Memory B cell (primary cell): ENCODE results near the gene SNX11.

ENCODE experiments used
- ATAC-seq: fragments of 150-1000 bp; cut with Tn5 transposase; 2 replicates; pipeline ENCODE4 v1.10.0; 2021; ENCODE audit warnings: low read depth, mild to moderate bottlenecking, moderate library complexity
- DNase-seq, 2 donors: peaks; one replicate each; pipeline ENCODE4 v3.0.0; 2022; ENCODE audit warnings: low spot score in 2 of 2
- H3K27ac Mint-ChIP-seq: one replicate; pipeline ENCODE4 v1.8.0; 2022; ENCODE audit warnings: mild to moderate bottlenecking, moderate library complexity, mixed read lengths
- H3K27me3 Mint-ChIP-seq: one replicate; pipeline ENCODE4 v1.8.0; 2022; ENCODE audit warnings: mixed read lengths
- H3K36me3 Mint-ChIP-seq: one replicate; pipeline ENCODE4 v1.8.0; 2022; ENCODE audit warnings: mild to moderate bottlenecking, mixed read lengths
- H3K4me1 Mint-ChIP-seq: one replicate; pipeline ENCODE4 v1.8.0; 2022; ENCODE audit warnings: mixed read lengths
- H3K4me3 Mint-ChIP-seq: one replicate; pipeline ENCODE4 v1.8.0; 2022; ENCODE audit warnings: mild to moderate bottlenecking, moderate library complexity, mixed read lengths
- H3K9me3 Mint-ChIP-seq: one replicate; pipeline ENCODE4 v1.8.0; 2022; ENCODE audit warnings: mixed read lengths

SNX11 gene

DNA sequence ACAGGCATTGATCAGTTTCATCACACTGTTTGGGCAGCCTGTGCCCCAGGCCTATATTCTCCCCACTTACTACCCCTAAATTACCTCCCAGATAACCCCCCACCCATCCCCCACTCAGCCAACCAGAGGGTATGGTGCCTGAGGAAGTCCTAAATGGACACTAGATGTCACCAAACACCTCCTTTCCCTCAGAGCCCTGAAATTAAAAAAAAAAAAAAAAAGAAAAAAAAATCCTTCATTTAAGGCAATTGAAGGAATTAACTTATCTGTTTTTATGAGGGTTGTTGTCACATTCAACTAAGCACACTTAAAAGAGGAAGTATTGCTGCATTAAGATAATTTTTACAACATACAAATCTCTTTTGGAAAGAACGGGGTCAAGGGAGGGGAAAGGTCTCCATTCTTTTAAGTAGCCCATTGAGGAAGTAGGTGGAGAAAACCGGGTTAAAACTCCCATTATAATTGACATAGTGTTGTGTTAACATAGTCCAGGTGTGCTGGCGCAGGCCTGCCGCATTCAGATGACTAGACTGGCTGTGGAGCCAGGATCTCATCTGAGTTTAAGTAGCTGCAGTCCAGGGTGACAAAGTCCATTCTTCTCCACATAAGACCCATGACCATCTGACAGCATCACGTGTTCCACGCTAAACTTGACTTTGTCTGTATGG, 46.3 kb downstream of the SNX11 start:
- no peak for DNase-seq
- Mint-ChIP-seq H3K27me3 (no peaks in the 10 kb centered on the region), H3K4me1 (peaks cover 3% of the 10 kb centered on the region), H3K27ac (no peak overlapping the region), H3K36me3 (no peaks in the 10 kb centered on the region), H3K4me3 (no peak overlapping the region), H3K9me3 (no peaks in the 10 kb centered on the region)
- ATAC-seq: peak; percentile 35

DNA sequence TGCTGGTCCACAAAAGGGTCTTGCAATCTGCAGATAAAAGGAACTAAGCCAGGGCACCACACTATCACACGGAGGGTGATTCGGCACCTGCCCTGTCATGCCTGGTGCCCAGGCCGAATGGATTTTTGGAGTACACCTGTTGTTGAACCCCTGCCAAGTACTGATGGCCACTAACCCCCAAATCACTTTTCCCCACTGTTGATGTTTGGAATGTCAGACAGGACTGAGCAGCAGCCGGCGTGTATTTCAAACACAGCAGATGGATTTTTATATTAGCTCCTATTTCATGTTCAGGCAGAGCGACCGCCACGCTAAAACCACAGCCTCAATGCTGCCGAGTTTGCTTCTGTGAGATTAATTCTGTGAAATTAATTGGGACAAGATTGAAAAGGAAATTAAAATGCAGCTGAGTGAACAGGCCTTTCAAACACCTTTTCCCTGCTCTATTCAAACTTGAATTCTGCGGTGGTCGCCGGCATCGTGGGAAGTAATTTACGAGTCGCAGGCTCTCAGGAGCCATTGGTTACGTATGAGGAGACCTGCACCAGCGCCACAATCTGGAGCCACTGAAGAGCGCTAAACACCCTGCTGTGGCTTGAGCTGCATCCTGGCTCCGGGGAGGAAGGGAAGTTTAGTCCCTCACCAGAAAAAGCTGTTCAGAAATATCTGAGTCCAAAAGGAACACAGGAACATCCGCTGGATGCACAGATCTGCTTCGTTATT, 48.5 kb downstream of the SNX11 start:
- no peak for ATAC-seq
- Mint-ChIP-seq H3K27ac (no peak overlapping the region), H3K27me3 (no peaks in the 10 kb centered on the region), H3K36me3 (no peaks in the 10 kb centered on the region), H3K9me3 (no peaks in the 10 kb centered on the region), H3K4me1 (peaks cover 3% of the 10 kb centered on the region), H3K4me3 (no peak overlapping the region)
- DNase-seq: no peak

DNA sequence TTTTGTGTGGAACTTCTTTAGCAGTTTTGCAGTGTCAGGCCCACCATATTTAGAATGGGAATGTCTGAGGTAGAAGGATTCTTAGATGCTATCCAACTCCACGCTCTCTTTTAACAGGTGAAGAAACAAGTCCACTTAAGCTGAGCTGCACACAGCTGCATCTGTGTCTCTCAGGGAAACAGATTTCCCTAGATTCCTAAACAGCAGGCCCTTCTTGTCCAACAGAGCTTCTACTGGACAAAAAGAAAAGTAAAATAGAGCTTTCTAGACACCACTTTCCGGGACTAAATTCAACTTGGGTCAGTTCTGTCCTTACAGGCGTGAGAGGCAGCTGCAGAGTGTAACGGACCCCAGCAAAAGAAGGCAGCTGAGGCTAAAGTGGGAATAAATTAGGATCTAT, 51.7 kb downstream of the SNX11 start:
- ATAC-seq: no peak
- Mint-ChIP-seq H3K4me3 (no peak overlapping the region), H3K9me3 (no peaks in the 10 kb centered on the region), H3K36me3 (no peaks in the 10 kb centered on the region), H3K4me1 (peaks cover 4% of the 10 kb centered on the region), H3K27me3 (no peaks in the 10 kb centered on the region), H3K27ac (no peak overlapping the region)
- no peak for DNase-seq

DNA sequence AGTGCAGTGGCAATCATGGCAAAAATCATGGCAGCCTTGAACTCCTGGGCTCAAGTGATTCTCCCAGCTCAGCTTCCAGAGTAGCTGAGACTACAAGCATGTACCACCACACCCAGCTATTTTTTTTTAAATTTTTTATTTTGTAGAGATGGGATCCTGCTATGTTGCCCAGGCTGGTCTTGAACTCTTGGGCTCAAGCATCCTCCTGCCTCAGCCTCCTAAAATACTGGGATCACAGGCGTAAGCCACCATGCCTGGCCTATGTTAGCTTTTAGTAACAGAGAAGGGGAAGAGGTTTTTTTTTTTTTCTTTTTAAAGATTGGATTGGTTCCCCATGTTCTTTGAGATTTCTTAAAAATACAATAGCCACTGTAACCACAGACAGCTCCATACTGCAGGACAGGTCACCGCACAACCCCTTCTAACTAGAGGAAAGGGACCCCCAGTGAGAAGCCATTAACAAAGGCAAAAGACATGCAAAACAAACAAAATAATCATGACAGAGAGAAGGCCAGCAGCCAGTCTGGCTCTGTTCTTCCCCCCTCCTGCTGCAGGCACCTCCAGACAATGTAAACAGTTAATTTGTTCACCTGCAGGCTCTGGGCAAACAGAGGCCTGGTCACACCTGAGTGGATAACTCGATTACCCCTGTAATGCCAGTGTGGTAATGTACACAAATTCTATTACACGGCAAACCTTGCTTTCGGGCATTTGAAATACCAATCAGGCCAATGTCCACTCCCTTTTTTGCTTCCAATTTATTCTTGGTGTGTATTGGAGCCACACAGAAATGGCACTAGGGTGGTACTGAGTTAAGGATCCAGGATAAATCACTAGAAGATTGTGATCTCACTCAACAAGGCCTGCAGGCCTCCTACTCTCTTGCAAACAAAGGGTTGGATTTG, 52.9 kb downstream of the SNX11 start:
- ATAC-seq (no peak), DNase-seq (no peak)
- Mint-ChIP-seq H3K27ac (no peak overlapping the region), H3K27me3 (no peaks in the 10 kb centered on the region), H3K9me3 (no peaks in the 10 kb centered on the region), H3K36me3 (no peaks in the 10 kb centered on the region), H3K4me3 (no peak overlapping the region), H3K4me1 (peaks cover 4% of the 10 kb centered on the region)

DNA sequence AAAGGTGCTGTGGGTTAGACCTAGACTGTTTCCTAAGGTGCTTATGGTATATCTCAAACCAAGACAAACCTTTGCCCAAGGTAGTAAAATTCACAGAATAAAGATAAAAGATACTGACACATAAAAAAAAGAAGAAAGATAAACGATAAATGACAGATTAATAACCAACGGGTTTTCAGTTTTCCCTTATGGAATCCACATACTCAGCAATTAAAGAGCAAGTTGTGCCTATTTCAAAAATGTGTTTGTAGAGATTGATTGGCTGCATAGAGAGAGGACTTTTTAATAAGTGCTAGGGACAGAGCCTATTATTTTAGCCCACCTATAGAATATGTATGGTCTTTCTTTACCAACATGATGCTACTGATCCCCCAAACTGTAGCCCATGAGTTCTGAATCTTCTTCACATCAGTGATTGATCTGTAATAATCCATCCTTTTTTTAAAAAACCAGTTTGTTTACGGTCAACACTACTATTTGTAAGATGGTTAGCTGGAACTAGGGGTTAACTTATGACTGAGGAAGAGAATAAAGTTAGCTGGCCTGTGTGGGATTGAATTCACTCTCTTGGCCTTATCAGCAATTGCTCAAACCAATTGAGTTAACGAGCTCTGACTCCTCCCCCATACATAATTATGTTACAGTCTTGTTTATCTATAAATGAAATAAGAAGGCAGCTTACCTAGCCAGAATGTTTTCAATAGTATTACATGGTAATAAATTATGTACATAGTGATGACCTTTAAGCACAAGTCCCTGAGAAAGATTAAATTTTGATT, 53.8 kb downstream of the SNX11 start:
- no peak overlapping the region for H3K4me3 Mint-ChIP-seq
- H3K27ac Mint-ChIP-seq: no peak overlapping the region
- peaks cover 4% of the 10 kb centered on the region for H3K4me1 Mint-ChIP-seq

DNA sequence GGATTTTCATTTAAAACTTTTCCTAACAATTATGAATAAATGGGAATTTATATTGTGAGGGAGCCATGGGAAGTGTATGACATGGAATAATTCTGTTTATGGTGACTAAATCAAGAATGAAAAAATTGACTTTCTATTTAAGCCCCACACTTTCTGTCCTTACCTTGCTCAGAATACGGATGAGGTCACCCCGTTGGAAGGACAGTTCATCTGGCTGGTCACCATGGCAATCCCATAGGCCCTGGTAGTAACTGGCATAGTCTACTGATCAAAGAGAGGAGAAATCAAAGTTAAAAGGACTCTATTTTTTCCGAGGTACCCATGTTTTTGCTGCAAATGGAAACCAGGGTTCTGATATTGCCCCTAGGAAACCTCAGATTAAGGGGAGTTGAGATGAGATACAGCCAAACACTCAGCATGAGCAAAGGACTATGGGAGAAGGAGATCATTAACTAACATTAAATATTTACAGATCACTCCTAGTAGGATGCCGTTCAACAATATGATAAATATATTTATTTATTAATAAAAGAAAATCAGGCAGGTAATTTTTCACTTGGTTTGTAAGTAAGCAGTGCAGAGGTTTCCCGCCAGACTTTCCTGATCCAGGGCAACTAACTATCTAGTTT, 54.9 kb downstream of the SNX11 start:
- no peak for ATAC-seq
- H3K9me3 Mint-ChIP-seq: no peaks in the 10 kb centered on the region
- H3K4me3 Mint-ChIP-seq: no peak overlapping the region
- no peak for DNase-seq
- H3K27me3 Mint-ChIP-seq: no peaks in the 10 kb centered on the region
- H3K27ac Mint-ChIP-seq: no peak overlapping the region
- H3K36me3 Mint-ChIP-seq: no peaks in the 10 kb centered on the region
- H3K4me1 Mint-ChIP-seq: peaks cover 4% of the 10 kb centered on the region

More for the DNA sequence above, 53.8 kb downstream of the SNX11 start:
- ATAC-seq: no peak
- no peaks in the 10 kb centered on the region for H3K27me3 Mint-ChIP-seq
- H3K9me3 Mint-ChIP-seq: no peaks in the 10 kb centered on the region
- H3K36me3 Mint-ChIP-seq: no peaks in the 10 kb centered on the region
- DNase-seq: no peak

DNA sequence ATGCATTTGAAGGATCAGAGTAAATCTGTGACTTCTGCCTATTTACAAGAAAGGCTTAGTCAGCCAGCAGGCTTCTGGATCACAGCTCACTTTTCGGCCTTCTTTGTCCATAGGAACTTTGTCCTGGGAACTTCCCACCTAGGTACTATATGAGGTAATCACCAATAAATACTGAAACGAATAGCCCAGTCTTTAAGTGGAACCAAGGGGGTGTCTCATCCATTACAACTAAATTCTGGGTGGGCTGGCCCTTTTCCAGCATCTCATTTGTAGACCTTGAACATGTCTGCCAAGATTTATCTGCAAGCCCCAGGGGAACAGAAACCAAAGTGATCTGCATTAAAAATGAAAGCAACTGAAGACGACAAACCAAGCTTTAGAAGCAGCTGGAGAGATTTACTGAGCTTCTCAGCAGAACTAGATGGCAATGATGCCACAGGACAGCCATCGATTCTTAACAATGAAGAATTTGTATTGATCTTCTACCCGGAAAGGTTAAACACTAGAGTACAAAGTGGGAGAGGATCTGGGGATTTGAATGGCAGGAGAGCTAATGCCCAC, 55.5 kb downstream of the SNX11 start:
- peak; percentile 34 for ATAC-seq
- Mint-ChIP-seq H3K36me3 (no peaks in the 10 kb centered on the region), H3K27ac (no peak overlapping the region), H3K9me3 (no peaks in the 10 kb centered on the region), H3K4me3 (no peak overlapping the region), H3K4me1 (peaks cover 4% of the 10 kb centered on the region), H3K27me3 (no peaks in the 10 kb centered on the region)
- DNase-seq: no peak

GRCh38 chr17:48163809-48164208, 56.2 kb downstream of the SNX11 start:
- Mint-ChIP-seq H3K4me3 (no peak overlapping the region), H3K9me3 (no peaks in the 10 kb centered on the region), H3K27me3 (no peaks in the 10 kb centered on the region), H3K27ac (no peak overlapping the region), H3K36me3 (no peaks in the 10 kb centered on the region), H3K4me1 (peaks cover 4% of the 10 kb centered on the region)
- no peak for DNase-seq
- ATAC-seq: no peak

DNA sequence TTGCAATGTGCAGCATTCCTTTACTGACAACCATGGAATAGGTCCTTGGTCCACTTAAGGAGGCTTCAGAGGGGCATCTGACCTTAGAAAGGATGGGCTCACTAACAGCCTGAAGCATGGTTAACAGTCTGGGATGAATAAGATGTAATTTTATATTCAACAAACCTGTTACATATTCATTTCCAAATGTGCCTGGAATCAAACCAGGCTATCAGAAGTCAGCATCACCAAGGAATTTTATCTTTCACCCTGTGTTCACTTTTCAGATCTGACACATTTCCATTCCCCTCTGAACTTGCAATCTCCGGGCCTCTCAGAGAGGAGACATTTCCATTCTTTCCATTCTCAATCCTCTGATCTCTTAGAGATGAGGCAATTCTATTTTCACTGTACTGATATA, 62.4 kb downstream of the SNX11 start:
- no peak overlapping the region for H3K4me3 Mint-ChIP-seq
- ATAC-seq (no peak), DNase-seq (no peak)
- peaks cover 2% of the 10 kb centered on the region for H3K4me1 Mint-ChIP-seq
- no peaks in the 10 kb centered on the region for H3K9me3 Mint-ChIP-seq
- no peak overlapping the region for H3K27ac Mint-ChIP-seq
- peaks cover 2% of the 10 kb centered on the region for H3K27me3 Mint-ChIP-seq
- no peaks in the 10 kb centered on the region for H3K36me3 Mint-ChIP-seq
